Pancreas (tissue), 10 donors: ENCODE results near the gene NPHP1. TPM values are rescaled to one million over a fixed set of nuclear protein-coding genes. Genes with fewer than 3 reads are reported as not detected.

Experiments used
- ATAC-seq, 4 donors: fragments of 200-7000 bp; cut with Tn5 transposase; one replicate each; pipeline versions ENCODE4 v1.8.0 to v1.9.1; 2020; ENCODE audit warnings: mild to moderate bottlenecking in 4 of 4, moderate library complexity in 4 of 4
- DNase-seq, 6 donors: peaks; one replicate each; pipeline ENCODE4 v3.0.0-alpha.2; 2020
- FAIRE-seq: peaks from 2 replicates; lab custom pipeline; 2012; peaks lifted over from hg19 to GRCh38; lab: Jason Lieb, UNC
- H3K27ac ChIP-seq, 4 donors: fragments of 200-600 bp; sonication (generic); 1 replicate in 3 of 4; 2 replicates in 1 of 4; pipeline versions ENCODE4 v1.5.0 to v1.8.0; 2020
- H3K27me3 ChIP-seq, 4 donors: fragments of 200-600 bp; one replicate each; pipeline ENCODE4 v1.8.0; 2021
- H3K36me3 ChIP-seq, 3 donors: fragments of 200-600 bp; sonication (generic) in 1 of 3; one replicate each; pipeline versions ENCODE4 v1.5.0 to v1.8.0; 2020 to 2021
- H3K4me1 ChIP-seq, 3 donors: fragments of 200-600 bp; one replicate each; pipeline ENCODE4 v1.8.0; 2021
- H3K4me3 ChIP-seq, 4 donors: fragments of 200-600 bp; sonication (generic) in 2 of 4; one replicate each; pipeline versions ENCODE4 v1.5.0 to v1.8.0; 2020 to 2021
- H3K9me3 ChIP-seq, 4 donors: fragments of 200-600 bp; one replicate each; pipeline ENCODE4 v1.8.0; 2021
- WGBS, 2 donors: extraction: QIAGEN DNeasy Blood & Tissue Kit; methylation state at CpG; one replicate each; pipeline ENCODE4 v1.1.7; 2013; 5-methylcytosine and 5-hydroxymethylcytosine counted together
- intact Hi-C, 3 donors: fragments of 100-400 bp; cut with DNase I; formaldehyde crosslinking; loops; one replicate each; pipeline versions ENCODE4 v1.11.1 to v1.14.2; 2022
- polyA plus RNA-seq, 2 donors: library from polyadenylated mRNA; stranded (reverse); fragments of 200-250 nt; gene quantifications; one replicate each; pipeline ENCODE4 v1.2.3, GENCODE V29; 2013
- total RNA-seq, 6 donors: library from RNA; stranded (reverse); fragmentation: NEBNext Ultra II Directional in 4 of 6; extraction: Animal tissue kit (Norgen Biotek cat#: 25700) in 4 of 6; gene quantifications; one replicate each; pipeline versions ENCODE4 v1.2.1 to v1.2.4, GENCODE V29; 2021 to 2023
- TF ChIP-seq, protein P1 (sequence below), 4 donors: fragments of 200-600 bp; sonication (generic) in 3 of 4; IDR thresholded peaks; one replicate each; pipeline versions ENCODE4 v1.5.0 to v1.8.0; 2021; ENCODE audit warnings: antibody characterized with exemption in 4 of 4
- donor health status: healthy with polysubstance abuse.
- donor health status: DM: no; HTN: no; CAD: no; lungs with moderate emphysema.
- donor health status: DM: no; HTN: no; CAD: no.
- donor health status: control.
- donor health status: control.
- donor health status: Bipolar disorder and iron deficiency.
- donor health status: DM: yes; HTN: yes; CAD: no.
- donor health status: DM: no; HTN: no; CAD: no.
- donor health status: DM: no; HTN: no; CAD: no.
- donor health status: DM: yes; HTN: yes; CAD: no.

NPHP1 gene
- total and polyA plus RNA-seq, 8 donors = 1.2 to 9.2 (median 2.5) TPM

DNA sequence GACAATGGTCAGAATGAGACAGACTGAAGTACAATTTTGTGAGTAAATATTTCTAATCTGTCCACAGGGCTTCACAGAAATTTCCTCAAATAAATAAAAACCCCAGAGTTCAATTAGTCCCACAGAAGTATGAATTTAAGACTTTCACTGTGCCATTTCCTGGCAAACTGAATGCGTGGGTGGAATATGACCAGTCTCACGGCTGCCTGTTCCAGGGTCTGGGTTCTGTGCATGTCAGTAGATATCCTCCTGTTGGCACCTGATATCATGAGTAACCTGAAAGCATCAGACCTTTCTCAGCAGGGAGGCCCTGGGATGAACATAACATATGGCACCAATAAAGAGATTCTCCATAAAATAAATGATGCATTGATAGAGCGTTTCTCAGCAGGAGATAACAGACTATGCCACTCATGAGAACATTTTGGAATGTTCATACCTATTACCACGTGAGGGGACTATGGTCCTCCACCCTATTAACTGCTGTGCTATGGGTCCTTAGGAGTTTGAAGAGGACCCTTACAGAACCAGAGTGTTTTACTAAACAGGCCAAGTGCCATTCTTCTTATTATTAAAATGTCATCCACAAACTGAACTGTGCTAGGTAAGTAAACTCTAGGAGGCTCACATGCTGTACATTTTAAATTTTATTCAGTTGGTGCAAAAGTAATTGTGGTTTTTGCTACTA, 78.6 kb downstream of the NPHP1 start:
- FAIRE-seq = no peak

DNA sequence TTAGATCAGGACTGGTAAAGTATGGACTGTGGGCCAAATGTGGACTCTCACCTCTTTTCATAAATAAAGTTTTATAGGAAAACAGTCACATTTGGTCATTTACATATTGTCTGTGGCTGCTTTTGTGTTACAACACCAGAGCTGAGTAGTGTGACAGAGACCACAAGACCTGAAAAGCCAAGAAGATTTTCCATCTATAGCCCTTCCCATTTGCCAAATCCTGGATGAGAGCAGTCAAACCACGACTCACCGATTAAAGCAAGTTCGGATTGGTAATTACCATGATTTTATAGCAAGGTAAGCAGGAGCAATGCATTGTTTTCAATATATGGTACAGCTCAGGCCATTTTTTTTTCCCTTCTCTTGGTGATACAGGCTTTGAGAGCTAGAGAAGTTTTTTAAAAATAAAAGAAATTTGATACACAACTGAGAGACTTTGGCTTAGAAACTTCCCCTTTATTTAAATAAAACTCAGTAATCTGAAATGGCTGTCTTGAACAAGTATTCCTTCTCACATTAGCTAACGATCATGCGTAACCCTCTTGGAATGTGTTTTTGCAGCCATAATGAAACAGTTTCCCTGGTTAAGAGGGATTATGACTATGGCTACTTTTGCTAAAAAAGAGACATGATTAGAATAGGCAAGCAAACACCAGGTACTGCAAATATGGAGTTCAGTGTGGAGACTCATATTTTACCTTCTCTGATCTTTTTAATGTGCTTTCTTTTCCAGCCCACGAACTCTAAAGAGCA, 79.7 kb downstream of the NPHP1 start:
- no peak overlapping the region for H3K4me3 ChIP-seq
- H3K27me3 ChIP-seq = no peaks in the 10 kb centered on the region
- no peaks in the 10 kb centered on the region for H3K9me3 ChIP-seq
- DNase-seq = no peak
- no peak for ATAC-seq
- 87 to 91% methylated on average over 6 of the region's 6 CpGs for WGBS, 2 donors
- no peak overlapping the region for H3K27ac ChIP-seq
- TF ChIP-seq, protein P1, sequence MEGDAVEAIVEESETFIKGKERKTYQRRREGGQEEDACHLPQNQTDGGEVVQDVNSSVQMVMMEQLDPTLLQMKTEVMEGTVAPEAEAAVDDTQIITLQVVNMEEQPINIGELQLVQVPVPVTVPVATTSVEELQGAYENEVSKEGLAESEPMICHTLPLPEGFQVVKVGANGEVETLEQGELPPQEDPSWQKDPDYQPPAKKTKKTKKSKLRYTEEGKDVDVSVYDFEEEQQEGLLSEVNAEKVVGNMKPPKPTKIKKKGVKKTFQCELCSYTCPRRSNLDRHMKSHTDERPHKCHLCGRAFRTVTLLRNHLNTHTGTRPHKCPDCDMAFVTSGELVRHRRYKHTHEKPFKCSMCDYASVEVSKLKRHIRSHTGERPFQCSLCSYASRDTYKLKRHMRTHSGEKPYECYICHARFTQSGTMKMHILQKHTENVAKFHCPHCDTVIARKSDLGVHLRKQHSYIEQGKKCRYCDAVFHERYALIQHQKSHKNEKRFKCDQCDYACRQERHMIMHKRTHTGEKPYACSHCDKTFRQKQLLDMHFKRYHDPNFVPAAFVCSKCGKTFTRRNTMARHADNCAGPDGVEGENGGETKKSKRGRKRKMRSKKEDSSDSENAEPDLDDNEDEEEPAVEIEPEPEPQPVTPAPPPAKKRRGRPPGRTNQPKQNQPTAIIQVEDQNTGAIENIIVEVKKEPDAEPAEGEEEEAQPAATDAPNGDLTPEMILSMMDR (IDR thresholded peaks at IDR 0.05) = no peak
- no peaks in the 10 kb centered on the region for H3K4me1 ChIP-seq
- intact Hi-C loops = no loop called here
- FAIRE-seq = no peak
- H3K36me3 ChIP-seq = no peaks in the 10 kb centered on the region

More for the DNA sequence above, 78.6 kb downstream of the NPHP1 start:
- DNase-seq = no peak
- whole genome bisulfite sequencing, 2 donors = 78 to 88% methylated on average over 4 of the region's 4 CpGs
- no peaks in the 10 kb centered on the region for H3K9me3 ChIP-seq
- H3K36me3 ChIP-seq = no peaks in the 10 kb centered on the region
- H3K27me3 ChIP-seq = no peaks in the 10 kb centered on the region
- intact Hi-C loops = no loop called here
- no peak overlapping the region for H3K4me3 ChIP-seq
- no peaks in the 10 kb centered on the region for H3K4me1 ChIP-seq
- TF ChIP-seq, protein P1 (IDR thresholded peaks at IDR 0.05) = no peak
- ATAC-seq = no peak
- no peak overlapping the region for H3K27ac ChIP-seq

DNA sequence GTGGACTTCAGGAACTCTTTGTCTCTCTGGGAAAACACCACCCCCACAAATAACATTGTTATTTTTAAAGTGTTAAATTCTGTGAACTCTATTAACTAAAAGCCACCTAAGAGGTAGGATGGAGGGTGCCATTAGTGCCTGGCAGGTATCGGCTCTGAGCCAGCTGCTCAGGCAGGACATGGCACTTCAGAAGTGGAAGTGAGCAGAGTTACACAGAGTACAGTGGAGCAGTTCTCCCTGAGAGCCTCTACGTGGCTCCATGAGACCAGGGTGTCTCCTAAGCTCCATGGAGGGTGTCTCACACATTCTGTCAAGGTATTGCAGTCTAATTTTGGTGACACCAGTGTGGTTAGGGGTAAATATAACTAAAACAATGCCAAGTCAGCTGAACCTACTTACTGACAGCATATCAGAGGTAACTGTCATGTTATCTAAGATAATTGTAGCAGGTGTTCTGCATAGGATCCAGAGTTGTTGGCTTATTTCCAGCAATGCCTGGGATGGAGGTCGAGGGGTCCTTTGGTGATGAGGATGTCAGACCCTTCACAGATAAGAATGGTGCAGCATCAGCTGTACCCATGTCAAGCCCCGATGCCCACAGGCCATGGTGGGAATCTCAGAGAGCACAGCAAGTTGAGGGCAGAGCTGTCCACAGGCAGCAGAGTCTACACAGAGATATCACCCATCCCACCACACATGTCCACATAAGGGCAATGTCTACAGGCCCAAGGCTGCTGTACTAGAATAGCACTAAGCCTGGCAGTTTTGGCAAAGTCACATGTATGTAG, 80.6 kb downstream of the NPHP1 start:
- 70 to 73% methylated on average over 4 of the region's 4 CpGs for WGBS, 2 donors
- intact Hi-C loops = no loop called here
- Histone ChIP-seq H3K27me3 (no peaks in the 10 kb centered on the region), H3K4me1 (no peaks in the 10 kb centered on the region), H3K4me3 (no peak overlapping the region), H3K27ac (no peak overlapping the region), H3K9me3 (no peaks in the 10 kb centered on the region), H3K36me3 (no peaks in the 10 kb centered on the region)
- FAIRE-seq (no peak), ATAC-seq (no peak), DNase-seq (no peak)
- TF ChIP-seq, protein P1 (IDR thresholded peaks at IDR 0.05) = no peak

DNA sequence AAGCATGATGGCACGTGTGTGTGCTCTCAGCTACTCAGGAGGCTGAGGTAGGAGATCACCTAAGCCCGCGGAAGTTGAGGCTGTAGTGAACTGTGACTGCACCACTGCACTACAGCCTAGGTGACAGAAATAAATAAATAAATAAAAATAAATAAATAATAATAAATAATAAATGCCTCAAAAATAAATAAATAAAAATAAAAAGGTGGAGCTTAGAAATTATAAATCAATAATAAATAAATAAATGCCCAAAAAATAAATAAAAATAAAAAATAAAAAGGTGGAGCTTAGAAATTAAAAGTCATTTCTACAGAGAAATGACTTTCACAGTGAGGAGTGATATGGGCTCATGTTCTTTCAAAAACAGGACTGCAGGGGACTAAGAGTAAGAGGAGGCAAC, 83.2 kb downstream of the NPHP1 start:
- intact Hi-C loops = no loop called here
- Histone ChIP-seq H3K36me3 (no peaks in the 10 kb centered on the region), H3K9me3 (no peaks in the 10 kb centered on the region), H3K4me1 (no peaks in the 10 kb centered on the region), H3K27me3 (no peaks in the 10 kb centered on the region), H3K27ac (no peak overlapping the region), H3K4me3 (no peak overlapping the region)
- ATAC-seq (no peak), DNase-seq (no peak), FAIRE-seq (no peak)
- WGBS, 2 donors = 84 to 87% methylated on average over 3 of the region's 3 CpGs
- TF ChIP-seq, protein P1 (IDR thresholded peaks at IDR 0.05) = no peak
